ENCODE results near the gene PDLIM5. TPM values are rescaled to one million over a fixed set of nuclear protein-coding genes. Genes with fewer than 3 reads are reported as not detected.

Gene PDLIM5
- total and polyA plus RNA-seq, 4 donors: 20.4 to 93.4 (median 59.8) TPM

- H3K27me3 ChIP-seq (ENCODE audit: control insufficient read depth in 3 of 3, insufficient read depth in 3 of 3, low read length in 2 of 3): no peaks in the 10 kb centered on the region
- no peak for ATAC-seq (ENCODE audit: insufficient read depth, low FRiP score)
- DNase-seq: no peak
- peaks cover 0 to 3% (median 0%) of the 10 kb centered on the region in 4 donors for H3K36me3 ChIP-seq (ENCODE audit: control insufficient read depth in 4 of 4, insufficient read depth in 4 of 4, low read length in 4 of 4)
- peak overlapping the region in 1 of 2 donors; percentile 58 for H3K27ac ChIP-seq (ENCODE audit: low read depth in 1 of 2, low read length in 1 of 2)
- H3K4me3 ChIP-seq: no peak overlapping the region
- 85 to 86% methylated on average over 3 of the region's 3 CpGs for WGBS, 2 donors
- no peaks in the 10 kb centered on the region for H3K9me3 ChIP-seq (ENCODE audit: control insufficient read depth in 4 of 4, insufficient read depth in 3 of 4, low read length in 3 of 4)
- no peak overlapping the region for H3K9ac ChIP-seq (ENCODE audit: insufficient read depth in 1 of 2, low read length in 2 of 2)
- H3K4me1 ChIP-seq (ENCODE audit: control insufficient read depth in 5 of 5, insufficient read depth in 5 of 5, low read length in 5 of 5): peaks cover 0 to 24% (median 0%) of the 10 kb centered on the region in 5 donors
- no peak for TF ChIP-seq CTCF (IDR thresholded peaks at IDR 0.05; ENCODE audit: control extremely low read depth, extremely low read depth)
These were observed 48.9 kb downstream of the PDLIM5 start for GRCh38 chr4:94500685-94501084.

- H3K9ac ChIP-seq (ENCODE audit: insufficient read depth in 1 of 2, low read length in 2 of 2): no peak overlapping the region
- peak overlapping the region in 1 of 2 donors; percentile 51 for H3K27ac ChIP-seq (ENCODE audit: low read depth in 1 of 2, low read length in 1 of 2)
- DNase-seq (no peak), ATAC-seq (ENCODE audit: insufficient read depth, low FRiP score) (no peak)
- no peaks in the 10 kb centered on the region for H3K36me3 ChIP-seq (ENCODE audit: control insufficient read depth in 4 of 4, insufficient read depth in 4 of 4, low read length in 4 of 4)
- no peaks in the 10 kb centered on the region for H3K9me3 ChIP-seq (ENCODE audit: control insufficient read depth in 4 of 4, insufficient read depth in 3 of 4, low read length in 3 of 4)
- 96 to 98% methylated on average over 4 of the region's 4 CpGs for WGBS, 2 donors
- peaks cover 0 to 38% (median 8%) of the 10 kb centered on the region in 5 donors for H3K4me1 ChIP-seq (ENCODE audit: control insufficient read depth in 5 of 5, insufficient read depth in 5 of 5, low read length in 5 of 5)
- H3K27me3 ChIP-seq (ENCODE audit: control insufficient read depth in 3 of 3, insufficient read depth in 3 of 3, low read length in 2 of 3): no peaks in the 10 kb centered on the region
- no peak for TF ChIP-seq CTCF (IDR thresholded peaks at IDR 0.05; ENCODE audit: control extremely low read depth, extremely low read depth)
- H3K4me3 ChIP-seq: no peak overlapping the region
These were observed 52.8 kb downstream of the PDLIM5 start for GRCh38 chr4:94504545-94504944.

GRCh38 chr4:94506822-94507221 lies 55.1 kb downstream of the PDLIM5 start:
- Histone ChIP-seq H3K36me3 (ENCODE audit: control insufficient read depth in 4 of 4, insufficient read depth in 4 of 4, low read length in 4 of 4) (no peaks in the 10 kb centered on the region), H3K4me3 (no peak overlapping the region), H3K27me3 (ENCODE audit: control insufficient read depth in 3 of 3, insufficient read depth in 3 of 3, low read length in 2 of 3) (no peaks in the 10 kb centered on the region), H3K9ac (ENCODE audit: insufficient read depth in 1 of 2, low read length in 2 of 2) (no peak overlapping the region), H3K9me3 (ENCODE audit: control insufficient read depth in 4 of 4, insufficient read depth in 3 of 4, low read length in 3 of 4) (no peaks in the 10 kb centered on the region), H3K27ac (ENCODE audit: low read depth in 1 of 2, low read length in 1 of 2) (peak overlapping the region in 1 of 2 donors; percentile 66), H3K4me1 (ENCODE audit: control insufficient read depth in 5 of 5, insufficient read depth in 5 of 5, low read length in 5 of 5) (peaks cover 0 to 35% (median 8%) of the 10 kb centered on the region in 5 donors)
- 95 to 97% methylated on average over 7 of the region's 7 CpGs for WGBS, 2 donors
- no peak for TF ChIP-seq CTCF (IDR thresholded peaks at IDR 0.05; ENCODE audit: control extremely low read depth, extremely low read depth)
- no peak for ATAC-seq (ENCODE audit: insufficient read depth, low FRiP score)
- no peak for DNase-seq

- Histone ChIP-seq H3K9ac (ENCODE audit: insufficient read depth in 1 of 2, low read length in 2 of 2) (no peak overlapping the region), H3K9me3 (ENCODE audit: control insufficient read depth in 4 of 4, insufficient read depth in 3 of 4, low read length in 3 of 4) (no peaks in the 10 kb centered on the region), H3K36me3 (ENCODE audit: control insufficient read depth in 4 of 4, insufficient read depth in 4 of 4, low read length in 4 of 4) (no peaks in the 10 kb centered on the region), H3K4me1 (ENCODE audit: control insufficient read depth in 5 of 5, insufficient read depth in 5 of 5, low read length in 5 of 5) (peaks cover 0 to 34% (median 8%) of the 10 kb centered on the region in 5 donors), H3K27me3 (ENCODE audit: control insufficient read depth in 3 of 3, insufficient read depth in 3 of 3, low read length in 2 of 3) (no peaks in the 10 kb centered on the region), H3K4me3 (no peak overlapping the region), H3K27ac (ENCODE audit: low read depth in 1 of 2, low read length in 1 of 2) (peak overlapping the region in 1 of 2 donors; percentile 76)
- WGBS, 2 donors: 68 to 95% methylated on average over 2 of the region's 2 CpGs
- ATAC-seq (ENCODE audit: insufficient read depth, low FRiP score) (no peak), DNase-seq (no peak)
- TF ChIP-seq CTCF (IDR thresholded peaks at IDR 0.05; ENCODE audit: control extremely low read depth, extremely low read depth): no peak
These were observed 55.5 kb downstream of the PDLIM5 start for GRCh38 chr4:94507281-94507680.

All from lung (tissue), 12 donors.